Endothelial cell of umbilical vein (primary cell): ENCODE measurements around the gene RAB28.

ENCODE experiments used
- MYC ChIP-seq: IDR thresholded peaks from one replicate; pipeline ENCODE4 v1.6.1; 2011; ENCODE audit warnings: mild to moderate bottlenecking, low read depth, low read length
- POLR2A ChIP-seq: IDR thresholded peaks from 2 replicates; pipeline ENCODE4 v1.6.1; 2012; ENCODE audit warnings: low read depth, mild to moderate bottlenecking, control low read depth, low read length
- POLR2AphosphoS5 ChIP-seq: IDR thresholded peaks from 2 replicates; pipeline ENCODE4 v1.6.1; 2012; ENCODE audit warnings: low read depth, mild to moderate bottlenecking, control low read depth, low read length, moderate library complexity; ENCODE audit not compliant: insufficient read depth
- TF ChIP-seq, protein P1 (sequence below), 2 donors: IDR thresholded peaks; 1 replicate in 1 of 2; 2 replicates in 1 of 2; pipeline ENCODE4 v1.5.1; 2011; ENCODE audit warnings: low read length in 2 of 2, mild to moderate bottlenecking in 2 of 2, moderate library complexity in 2 of 2, control low read depth in 1 of 2, inconsistent platforms in 1 of 2, low read depth in 1 of 2; ENCODE audit not compliant: insufficient read depth in 1 of 2; ENCODE audit errors: extremely low read depth in 1 of 2
- TF ChIP-seq, protein P2 (sequence below): IDR thresholded peaks from 2 replicates; pipeline ENCODE4 v1.6.1; 2011; ENCODE audit not compliant: insufficient read depth, insufficient read length

DNA sequence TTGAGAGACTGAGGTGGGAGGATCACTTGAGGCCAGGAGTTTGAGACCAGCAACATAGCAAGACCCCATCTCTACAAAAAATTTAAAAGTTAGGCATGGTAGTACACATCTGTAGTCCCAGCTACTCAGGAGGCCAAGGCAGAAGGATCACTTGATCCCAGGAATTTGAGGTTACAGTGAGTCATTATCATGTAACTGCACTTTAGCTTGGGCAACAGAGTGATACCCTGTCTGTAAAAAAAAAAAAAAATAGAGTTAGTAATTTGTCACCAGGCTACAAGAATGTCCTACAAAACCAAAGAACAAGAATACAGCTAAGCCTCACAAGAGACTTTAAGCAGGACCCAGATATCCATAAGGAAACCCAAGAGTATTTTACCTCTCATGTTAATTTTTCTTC is 27.0 kb upstream of the RAB28 start:
- TF ChIP-seq POLR2A (no peak), MYC (no peak), POLR2AphosphoS5 (no peak)
- TF ChIP-seq, protein P1, sequence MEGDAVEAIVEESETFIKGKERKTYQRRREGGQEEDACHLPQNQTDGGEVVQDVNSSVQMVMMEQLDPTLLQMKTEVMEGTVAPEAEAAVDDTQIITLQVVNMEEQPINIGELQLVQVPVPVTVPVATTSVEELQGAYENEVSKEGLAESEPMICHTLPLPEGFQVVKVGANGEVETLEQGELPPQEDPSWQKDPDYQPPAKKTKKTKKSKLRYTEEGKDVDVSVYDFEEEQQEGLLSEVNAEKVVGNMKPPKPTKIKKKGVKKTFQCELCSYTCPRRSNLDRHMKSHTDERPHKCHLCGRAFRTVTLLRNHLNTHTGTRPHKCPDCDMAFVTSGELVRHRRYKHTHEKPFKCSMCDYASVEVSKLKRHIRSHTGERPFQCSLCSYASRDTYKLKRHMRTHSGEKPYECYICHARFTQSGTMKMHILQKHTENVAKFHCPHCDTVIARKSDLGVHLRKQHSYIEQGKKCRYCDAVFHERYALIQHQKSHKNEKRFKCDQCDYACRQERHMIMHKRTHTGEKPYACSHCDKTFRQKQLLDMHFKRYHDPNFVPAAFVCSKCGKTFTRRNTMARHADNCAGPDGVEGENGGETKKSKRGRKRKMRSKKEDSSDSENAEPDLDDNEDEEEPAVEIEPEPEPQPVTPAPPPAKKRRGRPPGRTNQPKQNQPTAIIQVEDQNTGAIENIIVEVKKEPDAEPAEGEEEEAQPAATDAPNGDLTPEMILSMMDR (IDR thresholded peaks at IDR 0.05; ENCODE audit: extremely low read depth in 1 of 2, insufficient read depth in 1 of 2, low read depth in 1 of 2, low read length in 2 of 2): no peak
- TF ChIP-seq, protein P2, sequence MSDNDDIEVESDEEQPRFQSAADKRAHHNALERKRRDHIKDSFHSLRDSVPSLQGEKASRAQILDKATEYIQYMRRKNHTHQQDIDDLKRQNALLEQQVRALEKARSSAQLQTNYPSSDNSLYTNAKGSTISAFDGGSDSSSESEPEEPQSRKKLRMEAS: no peak
